ENCODE data around the gene TSPEAR.

DNA sequence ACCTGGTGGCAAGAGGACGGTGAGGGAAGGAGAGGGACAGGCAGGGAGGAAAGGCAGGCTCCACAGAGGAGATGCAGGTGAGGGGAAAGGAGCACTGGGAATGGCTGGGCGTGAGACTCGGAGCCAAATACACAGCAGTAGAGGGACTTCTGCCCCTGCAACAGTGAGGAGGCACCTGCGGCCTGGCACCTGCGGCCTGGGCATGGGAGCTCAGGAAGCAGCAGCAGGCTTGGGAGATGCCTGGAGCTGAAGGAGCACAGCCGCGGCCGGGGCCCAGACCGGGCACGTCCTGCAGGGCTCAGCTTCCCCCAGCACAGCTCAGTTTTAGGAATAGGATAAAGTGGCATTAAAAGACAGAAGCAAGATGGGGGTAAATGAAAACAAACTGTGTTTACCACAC is 20.9 kb upstream of the TSPEAR start:
- TF ChIP-seq, protein P1, sequence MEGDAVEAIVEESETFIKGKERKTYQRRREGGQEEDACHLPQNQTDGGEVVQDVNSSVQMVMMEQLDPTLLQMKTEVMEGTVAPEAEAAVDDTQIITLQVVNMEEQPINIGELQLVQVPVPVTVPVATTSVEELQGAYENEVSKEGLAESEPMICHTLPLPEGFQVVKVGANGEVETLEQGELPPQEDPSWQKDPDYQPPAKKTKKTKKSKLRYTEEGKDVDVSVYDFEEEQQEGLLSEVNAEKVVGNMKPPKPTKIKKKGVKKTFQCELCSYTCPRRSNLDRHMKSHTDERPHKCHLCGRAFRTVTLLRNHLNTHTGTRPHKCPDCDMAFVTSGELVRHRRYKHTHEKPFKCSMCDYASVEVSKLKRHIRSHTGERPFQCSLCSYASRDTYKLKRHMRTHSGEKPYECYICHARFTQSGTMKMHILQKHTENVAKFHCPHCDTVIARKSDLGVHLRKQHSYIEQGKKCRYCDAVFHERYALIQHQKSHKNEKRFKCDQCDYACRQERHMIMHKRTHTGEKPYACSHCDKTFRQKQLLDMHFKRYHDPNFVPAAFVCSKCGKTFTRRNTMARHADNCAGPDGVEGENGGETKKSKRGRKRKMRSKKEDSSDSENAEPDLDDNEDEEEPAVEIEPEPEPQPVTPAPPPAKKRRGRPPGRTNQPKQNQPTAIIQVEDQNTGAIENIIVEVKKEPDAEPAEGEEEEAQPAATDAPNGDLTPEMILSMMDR (IDR thresholded peaks at IDR 0.05; ENCODE audit: low read depth, low read length) = no peak
- TF ChIP-seq POLR2A (IDR thresholded peaks at IDR 0.05; ENCODE audit: extremely low read depth, insufficient read length) = no peak
- no peak for TF ChIP-seq MYC (IDR thresholded peaks at IDR 0.05; ENCODE audit: low read depth, low read length)
- TF ChIP-seq, protein P2, sequence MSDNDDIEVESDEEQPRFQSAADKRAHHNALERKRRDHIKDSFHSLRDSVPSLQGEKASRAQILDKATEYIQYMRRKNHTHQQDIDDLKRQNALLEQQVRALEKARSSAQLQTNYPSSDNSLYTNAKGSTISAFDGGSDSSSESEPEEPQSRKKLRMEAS (IDR thresholded peaks at IDR 0.05; ENCODE audit: low read depth, low read length) = no peak

Measured in NB4 (cell line).